IPS-15b (cell line): ENCODE measurements around the gene RUNX1.

Experiments
- H3K27me3 ChIP-seq: one replicate; pipeline ENCODE4 v1.6.1; 2013; ENCODE audit warnings: low read length; ENCODE audit not compliant: control insufficient read depth, insufficient read depth
- H3K36me3 ChIP-seq: one replicate; pipeline ENCODE4 v1.6.1; 2013; ENCODE audit warnings: low read length; ENCODE audit not compliant: control insufficient read depth, insufficient read depth
- H3K4me1 ChIP-seq: one replicate; pipeline ENCODE4 v1.6.1; 2013; ENCODE audit warnings: mild to moderate bottlenecking, low read length; ENCODE audit not compliant: control insufficient read depth, insufficient read depth
- H3K4me3 ChIP-seq: one replicate; pipeline ENCODE4 v1.5.1; 2013; ENCODE audit warnings: low read depth, low read length
- H3K9ac ChIP-seq: one replicate; pipeline ENCODE4 v1.6.1; 2013; ENCODE audit warnings: low read depth, mild to moderate bottlenecking, low read length
- H3K9me3 ChIP-seq: one replicate; pipeline ENCODE4 v1.6.1; 2013; ENCODE audit warnings: mild to moderate bottlenecking, low read length; ENCODE audit not compliant: control insufficient read depth, insufficient read depth

RUNX1 gene

GRCh38 chr21:34771512-34772028, 277.5 kb downstream of the RUNX1 start:
- Histone ChIP-seq H3K36me3 (no peaks in the 10 kb centered on the region), H3K9ac (no peak overlapping the region), H3K9me3 (no peaks in the 10 kb centered on the region), H3K4me3 (no peak overlapping the region), H3K4me1 (no peaks in the 10 kb centered on the region), H3K27me3 (no peaks in the 10 kb centered on the region)

GRCh38 chr21:34770576-34770975, 278.5 kb downstream of the RUNX1 start:
- Histone ChIP-seq H3K4me3 (no peak overlapping the region), H3K36me3 (no peaks in the 10 kb centered on the region), H3K27me3 (no peaks in the 10 kb centered on the region), H3K4me1 (no peaks in the 10 kb centered on the region), H3K9me3 (no peaks in the 10 kb centered on the region), H3K9ac (no peak overlapping the region)

GRCh38 chr21:34768326-34768725, 280.8 kb downstream of the RUNX1 start:
- H3K4me1 ChIP-seq = no peaks in the 10 kb centered on the region

GRCh38 chr21:34766862-34767261, 282.2 kb downstream of the RUNX1 start:
- Histone ChIP-seq H3K9me3 (no peaks in the 10 kb centered on the region), H3K4me3 (no peak overlapping the region), H3K9ac (no peak overlapping the region), H3K4me1 (no peaks in the 10 kb centered on the region), H3K27me3 (no peaks in the 10 kb centered on the region), H3K36me3 (no peaks in the 10 kb centered on the region)

More at GRCh38 chr21:34768326-34768725, 280.8 kb downstream of the RUNX1 start:
- Histone ChIP-seq H3K9me3 (no peaks in the 10 kb centered on the region), H3K36me3 (no peaks in the 10 kb centered on the region), H3K4me3 (no peak overlapping the region), H3K27me3 (no peaks in the 10 kb centered on the region), H3K9ac (no peak overlapping the region)

GRCh38 chr21:34765619-34766018, 283.5 kb downstream of the RUNX1 start:
- Histone ChIP-seq H3K27me3 (no peaks in the 10 kb centered on the region), H3K36me3 (no peaks in the 10 kb centered on the region), H3K4me1 (no peaks in the 10 kb centered on the region), H3K9ac (no peak overlapping the region), H3K4me3 (no peak overlapping the region), H3K9me3 (no peaks in the 10 kb centered on the region)

- Histone ChIP-seq H3K4me3 (no peak overlapping the region), H3K9ac (no peak overlapping the region), H3K9me3 (no peaks in the 10 kb centered on the region), H3K36me3 (no peaks in the 10 kb centered on the region), H3K4me1 (no peaks in the 10 kb centered on the region), H3K27me3 (no peaks in the 10 kb centered on the region)
Measured at GRCh38 chr21:34764715-34765284, 284.3 kb downstream of the RUNX1 start.

- no peaks in the 10 kb centered on the region for H3K36me3 ChIP-seq
Measured at GRCh38 chr21:34762786-34763185, 286.3 kb downstream of the RUNX1 start.

GRCh38 chr21:34761758-34762330, 287.3 kb downstream of the RUNX1 start:
- H3K4me1 ChIP-seq = no peaks in the 10 kb centered on the region
- H3K36me3 ChIP-seq = no peaks in the 10 kb centered on the region
- H3K27me3 ChIP-seq = no peaks in the 10 kb centered on the region
- H3K9ac ChIP-seq = no peak overlapping the region
- H3K9me3 ChIP-seq = no peaks in the 10 kb centered on the region
- H3K4me3 ChIP-seq = no peak overlapping the region

More at GRCh38 chr21:34762786-34763185, 286.3 kb downstream of the RUNX1 start:
- Histone ChIP-seq H3K9ac (no peak overlapping the region), H3K27me3 (no peaks in the 10 kb centered on the region), H3K4me1 (no peaks in the 10 kb centered on the region), H3K9me3 (no peaks in the 10 kb centered on the region), H3K4me3 (no peak overlapping the region)

- H3K9me3 ChIP-seq = no peaks in the 10 kb centered on the region
- H3K4me1 ChIP-seq = no peaks in the 10 kb centered on the region
- no peak overlapping the region for H3K9ac ChIP-seq
- H3K27me3 ChIP-seq = no peaks in the 10 kb centered on the region
- no peak overlapping the region for H3K4me3 ChIP-seq
- no peaks in the 10 kb centered on the region for H3K36me3 ChIP-seq
Measured at GRCh38 chr21:34754690-34755647, 294.1 kb downstream of the RUNX1 start.

- Histone ChIP-seq H3K27me3 (no peaks in the 10 kb centered on the region), H3K9ac (no peak overlapping the region), H3K9me3 (no peaks in the 10 kb centered on the region), H3K36me3 (no peaks in the 10 kb centered on the region), H3K4me3 (no peak overlapping the region), H3K4me1 (peaks cover 2% of the 10 kb centered on the region)
Measured at GRCh38 chr21:34748862-34749261, 300.2 kb downstream of the RUNX1 start.

GRCh38 chr21:34745557-34746255, 303.4 kb downstream of the RUNX1 start:
- no peaks in the 10 kb centered on the region for H3K36me3 ChIP-seq
- no peak overlapping the region for H3K9ac ChIP-seq
- H3K27me3 ChIP-seq = no peaks in the 10 kb centered on the region
- no peak overlapping the region for H3K4me3 ChIP-seq
- no peaks in the 10 kb centered on the region for H3K9me3 ChIP-seq
- peaks cover 2% of the 10 kb centered on the region for H3K4me1 ChIP-seq
